Cerebellar nuclear complex (tissue), 1 donor: Measurements from ENCODE around the gene SLC35E3.
"Not testable (repeated sequence)": the region's sequence is repeated elsewhere in the genome, so short reads cannot be mapped to it uniquely, and the experiment has no call there.

Experiments used
- DNase-seq, 2 experiments: peaks; one replicate each; lab custom pipeline; 2025; lab: John Stamatoyannopoulos, UW

Gene SLC35E3

DNA sequence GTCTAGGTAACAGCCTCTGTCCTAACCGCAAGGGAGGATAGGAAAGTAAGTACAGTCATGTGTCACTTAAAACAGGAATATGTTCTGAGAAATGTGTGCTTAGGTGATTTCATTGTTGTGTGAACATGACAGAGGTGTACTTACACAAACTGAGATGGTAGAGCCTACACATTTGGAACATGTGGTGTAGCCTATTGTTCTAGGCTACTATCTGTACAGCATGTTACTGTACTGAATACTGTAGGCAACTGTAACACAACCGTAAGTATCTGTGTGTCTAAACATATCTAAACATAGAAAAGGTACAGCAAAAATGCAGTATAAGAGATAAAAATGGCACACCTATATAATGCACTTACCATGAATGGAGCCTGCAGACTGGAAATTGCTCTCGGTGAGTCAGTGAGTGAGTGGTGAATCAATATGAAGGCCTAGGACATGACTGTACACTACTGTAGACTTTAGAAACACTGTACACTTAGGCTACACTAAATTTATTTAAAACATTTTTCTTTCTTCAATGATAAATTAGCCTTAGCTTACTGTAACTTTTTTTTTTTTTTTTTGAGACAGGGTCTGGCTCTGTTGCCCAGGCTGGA lies 48.8 kb downstream of the SLC35E3 start:
- no peak for DNase-seq

DNA sequence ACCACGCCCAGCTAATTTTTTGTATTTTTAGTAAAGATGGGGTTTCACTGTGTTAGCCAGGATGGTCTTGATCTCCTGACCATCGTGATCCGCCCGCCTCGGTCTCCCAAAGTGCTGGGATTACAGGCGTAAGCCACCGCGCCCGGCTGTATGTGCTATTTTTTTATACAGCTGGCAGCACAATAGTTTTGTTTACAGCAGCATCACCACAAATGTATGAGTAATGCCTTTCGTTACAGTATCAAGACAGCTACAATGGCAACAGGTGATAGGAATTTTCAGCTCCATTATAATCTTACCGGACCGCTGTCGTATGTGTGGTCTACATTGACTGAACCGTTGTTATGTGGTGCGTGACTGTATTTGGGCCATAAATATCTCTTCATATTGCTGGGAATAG lies 50.4 kb downstream of the SLC35E3 start:
- no peak for DNase-seq

DNA sequence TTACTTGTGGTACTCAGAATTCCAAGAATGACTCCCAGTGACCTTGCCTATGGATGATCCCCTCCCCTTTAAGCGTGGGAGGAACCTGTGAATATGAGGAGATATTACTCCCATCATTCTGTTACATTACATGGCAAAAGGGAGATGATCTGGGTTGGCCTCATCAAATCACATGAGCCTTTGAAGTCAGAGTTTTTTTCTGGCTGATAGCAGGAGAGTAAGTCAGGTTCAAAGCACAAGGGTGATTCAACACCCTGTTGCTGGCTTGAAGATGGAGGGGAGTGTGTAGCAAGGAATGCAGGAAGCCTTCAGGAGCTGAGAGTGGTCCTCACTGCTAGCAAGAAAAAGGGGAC lies 52.9 kb downstream of the SLC35E3 start:
- no peak for DNase-seq

DNA sequence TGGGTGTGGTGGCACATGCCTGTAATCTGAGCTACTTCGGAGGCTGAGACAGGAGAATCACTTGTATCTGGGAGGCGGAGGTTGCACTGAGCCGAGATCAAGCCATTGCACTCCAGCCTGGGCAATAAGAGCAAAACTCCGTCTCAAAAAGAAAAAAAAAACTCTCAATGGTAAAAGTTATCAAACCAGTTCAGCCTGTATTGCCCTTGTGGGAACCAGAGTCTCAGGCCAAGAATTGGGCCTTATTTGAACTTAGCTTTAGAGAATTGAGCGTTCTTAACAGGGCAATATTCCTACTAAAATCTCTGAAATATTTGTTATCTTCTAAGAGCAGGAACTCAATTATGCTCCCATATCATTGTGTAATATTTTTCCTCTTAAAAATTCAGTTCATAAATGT lies 54.3 kb downstream of the SLC35E3 start:
- DNase-seq, result no peak

DNA sequence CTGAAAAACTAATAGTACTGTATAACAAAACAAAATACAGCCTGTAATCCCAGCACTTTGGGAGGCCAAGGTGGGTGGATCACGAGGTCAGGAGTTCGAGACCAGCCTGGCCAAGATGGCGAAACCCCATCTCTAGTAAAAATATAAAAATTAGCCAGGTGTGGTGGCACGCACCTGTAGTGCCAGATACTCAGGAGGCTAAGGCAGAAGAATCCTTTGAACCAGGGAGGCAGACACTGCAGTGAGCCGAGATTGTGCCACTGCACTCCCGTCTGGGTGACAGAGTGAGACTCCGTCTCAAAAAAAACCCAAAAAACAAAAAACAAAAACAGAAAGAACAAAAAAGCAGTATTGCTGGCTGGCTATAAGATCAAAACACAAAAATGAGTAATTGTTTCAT lies 55.1 kb downstream of the SLC35E3 start:
- not testable (repeated sequence) for DNase-seq

DNA sequence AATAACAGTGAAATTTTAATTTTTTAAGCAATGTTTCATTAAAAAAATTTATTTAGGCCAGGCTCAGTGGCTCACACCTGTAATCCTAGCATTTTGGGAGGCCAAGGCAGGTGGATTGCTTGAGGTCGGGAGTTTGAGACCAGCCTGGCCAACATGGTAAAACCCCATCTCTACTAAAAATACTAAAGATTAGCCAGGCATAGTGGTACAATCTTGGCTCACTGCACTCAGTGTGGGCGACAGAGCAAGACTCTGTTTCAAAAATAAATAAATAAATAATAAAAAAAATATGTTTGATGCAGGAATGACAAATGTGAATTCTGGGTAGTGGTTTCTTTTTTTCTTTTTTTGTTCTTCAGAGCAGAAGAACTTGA lies 56.4 kb downstream of the SLC35E3 start:
- not testable (repeated sequence) for DNase-seq

DNA sequence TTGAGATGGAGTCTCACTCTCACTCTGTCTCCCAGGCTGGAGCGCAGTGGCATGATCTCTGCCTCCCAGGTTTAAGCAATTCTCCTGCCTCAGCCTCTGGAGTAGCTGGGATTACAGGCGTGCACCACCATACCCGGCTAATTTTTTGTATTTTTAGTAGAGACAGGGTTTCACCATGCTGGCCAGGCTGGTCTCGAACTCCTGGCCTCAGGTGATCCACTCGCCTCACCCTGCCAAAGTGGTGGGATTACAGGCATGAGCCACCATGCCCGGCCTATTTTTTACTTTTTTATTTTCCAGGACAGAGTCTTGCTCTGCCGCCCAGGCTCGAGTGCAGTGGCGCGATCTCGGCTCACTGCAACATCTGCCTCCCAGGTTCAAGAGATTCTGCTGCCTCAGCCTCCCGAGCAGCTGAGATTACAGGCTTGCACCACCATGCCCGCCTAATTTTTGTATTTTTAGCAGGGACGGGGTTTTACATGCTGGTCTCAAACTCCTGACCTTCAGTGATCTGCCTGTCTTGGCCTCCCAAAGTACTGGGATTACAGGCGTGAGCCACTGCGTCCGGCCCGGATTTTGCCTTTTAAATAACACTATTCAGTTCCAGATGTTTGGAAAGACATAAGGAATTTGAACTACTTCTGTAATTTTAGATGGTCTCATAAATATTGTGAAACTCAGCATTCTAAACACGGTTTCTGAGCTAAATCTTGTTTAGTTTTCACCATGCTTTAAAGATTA lies 57.1 kb downstream of the SLC35E3 start:
- DNase-seq, result not testable (repeated sequence)

DNA sequence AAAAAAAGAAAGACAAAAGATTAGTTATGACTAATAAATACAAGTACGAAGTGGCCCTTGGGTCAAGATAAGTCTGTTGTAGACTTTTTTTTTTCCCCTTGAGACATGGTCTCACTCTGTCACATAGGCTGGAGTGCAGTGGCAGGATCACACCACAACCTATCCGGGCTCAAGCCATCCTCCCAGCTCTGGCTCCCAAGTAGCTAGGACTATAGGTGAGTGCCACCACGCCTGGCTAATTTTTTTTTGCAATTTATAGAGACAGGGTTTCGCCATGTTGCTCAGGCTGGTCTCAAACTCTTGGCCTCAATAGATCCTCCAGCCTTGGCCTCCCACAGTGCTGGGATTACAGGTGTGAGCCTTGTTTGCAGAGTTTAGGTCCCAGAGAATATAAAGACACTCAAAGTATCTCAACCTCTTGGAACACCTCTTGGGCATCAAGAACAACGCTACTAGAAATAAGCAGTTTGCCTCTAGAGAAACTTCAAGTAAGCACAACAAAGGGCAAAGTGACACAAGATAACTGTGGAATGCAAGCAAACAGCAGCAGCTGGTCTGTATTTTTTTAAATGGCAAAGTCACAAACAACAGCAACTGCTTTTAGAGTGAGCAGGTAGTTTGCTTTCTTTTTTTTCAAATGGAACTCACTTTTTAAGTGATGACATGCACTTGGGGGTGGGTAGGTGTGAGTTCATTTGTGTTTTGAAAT lies 58.1 kb downstream of the SLC35E3 start:
- DNase-seq, result no peak

DNA sequence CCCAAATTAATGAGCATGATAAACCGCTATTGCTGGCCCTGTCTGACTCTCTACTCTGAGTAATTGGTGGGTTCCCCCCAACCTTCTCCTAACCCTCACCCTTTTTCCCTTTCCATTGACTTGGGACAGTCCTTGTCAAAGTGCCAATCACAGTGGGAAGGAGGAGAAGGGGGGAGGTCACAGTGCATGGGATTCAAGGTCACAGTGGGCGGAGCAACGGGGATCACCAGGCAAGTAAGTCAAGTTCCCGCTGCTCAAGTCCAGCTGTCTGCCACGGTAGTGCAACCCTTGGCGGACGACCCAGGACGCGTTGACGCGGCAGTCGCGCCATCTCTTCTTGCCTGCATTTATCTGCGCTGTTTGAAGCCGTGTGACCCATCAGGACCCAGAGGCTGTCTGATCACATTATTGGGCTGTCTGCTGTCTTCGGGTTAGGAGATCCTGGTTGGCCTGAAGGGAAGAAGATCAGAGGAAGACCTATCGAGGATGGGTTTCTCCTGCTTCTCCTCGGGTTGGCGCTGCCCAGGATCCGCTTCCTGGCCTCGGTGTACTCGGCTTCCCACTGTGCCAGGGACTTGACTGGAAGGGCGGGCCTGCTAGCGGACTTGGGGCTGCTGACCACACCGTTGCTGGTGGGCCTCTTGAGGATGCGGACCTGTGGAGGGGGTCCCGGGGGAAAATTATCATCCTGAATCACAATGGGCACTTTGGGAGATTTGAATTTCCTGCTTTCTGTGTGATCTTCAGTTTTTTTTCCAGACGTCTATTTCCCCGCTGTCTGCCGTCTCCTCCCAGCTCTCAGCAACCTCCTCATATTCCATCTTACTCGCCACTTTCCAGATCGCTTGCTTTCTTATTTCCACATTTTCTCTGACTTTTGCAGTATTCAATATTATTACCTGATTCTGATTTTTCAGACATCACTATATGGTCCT lies 58.9 kb downstream of the SLC35E3 start:
- no peak for DNase-seq

DNA sequence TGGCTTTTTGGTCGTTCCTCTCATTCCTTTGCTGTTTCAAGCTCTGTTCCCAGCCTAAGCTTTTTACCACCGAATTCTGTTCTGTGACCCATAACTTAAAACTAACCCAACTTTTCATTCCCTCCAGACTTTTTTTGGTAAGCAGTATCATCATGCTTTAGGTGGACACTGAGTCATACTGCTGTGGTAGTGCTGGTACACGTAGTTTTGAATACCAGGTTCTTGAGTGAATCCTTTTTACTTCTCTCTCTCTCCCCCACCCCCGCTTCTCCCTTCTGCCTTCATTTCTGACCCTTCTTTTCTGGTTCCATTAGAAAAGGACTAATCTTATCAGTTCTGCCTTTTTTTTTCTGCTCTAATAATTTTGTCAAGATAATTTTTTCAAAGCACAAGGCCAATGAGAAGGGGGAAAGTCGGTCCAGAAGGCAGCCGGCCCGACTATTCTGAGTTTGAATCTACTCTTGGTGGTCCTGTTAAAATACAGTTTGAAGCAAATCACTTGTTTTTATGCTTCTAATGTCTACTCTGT lies 59.7 kb downstream of the SLC35E3 start:
- no peak for DNase-seq

DNA sequence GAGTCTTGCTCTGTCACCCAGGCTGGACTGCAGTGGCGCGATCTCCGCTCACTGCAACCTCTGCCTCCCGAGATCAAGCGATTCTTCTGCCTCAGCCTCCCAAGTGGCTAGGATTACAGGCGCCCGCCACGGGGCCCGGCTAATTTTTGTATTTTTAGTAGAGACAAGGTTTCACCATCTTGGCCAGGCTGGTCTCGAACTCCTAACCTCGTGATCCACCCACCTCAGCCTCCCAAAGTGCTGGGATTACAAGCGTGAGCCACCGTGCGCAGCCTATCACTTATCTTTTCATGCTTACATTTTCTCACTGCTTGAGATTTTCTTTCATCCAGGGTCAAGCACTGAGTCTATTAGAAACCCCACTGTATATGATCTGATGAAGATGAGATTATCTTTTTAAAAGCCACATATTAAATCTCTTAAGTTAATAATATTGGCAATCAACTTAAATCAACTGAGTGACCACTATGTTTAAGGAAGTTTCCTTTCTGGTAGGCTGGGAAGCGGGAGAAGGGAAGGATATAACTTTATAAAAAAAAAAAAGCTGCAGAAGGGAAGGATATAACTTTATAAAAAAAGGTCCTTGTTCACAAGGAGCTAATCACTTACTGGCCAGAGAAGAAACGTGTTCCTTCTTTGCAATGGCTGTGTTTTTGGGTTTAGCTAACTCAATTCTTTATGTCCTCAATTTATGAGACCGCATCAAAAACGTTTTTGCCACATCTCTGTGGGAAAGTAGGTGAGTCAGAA lies 60.7 kb downstream of the SLC35E3 start:
- no peak for DNase-seq

DNA sequence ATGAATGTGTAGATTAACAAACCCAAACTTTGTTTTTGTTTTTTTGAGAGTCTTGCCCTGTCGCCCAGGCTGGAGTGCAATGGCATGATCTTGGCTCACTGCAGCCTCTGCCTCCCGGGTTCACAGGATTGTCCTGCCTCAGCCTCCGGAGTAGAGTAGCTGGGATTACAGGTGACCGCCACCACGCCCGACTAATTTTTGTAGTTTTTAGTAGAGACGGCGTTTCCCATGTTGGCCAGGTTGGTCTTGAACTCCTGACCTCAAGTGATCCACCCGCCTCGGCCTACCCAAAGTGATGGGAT lies 61.2 kb downstream of the SLC35E3 start:
- DNase-seq, result not testable (repeated sequence)

DNA sequence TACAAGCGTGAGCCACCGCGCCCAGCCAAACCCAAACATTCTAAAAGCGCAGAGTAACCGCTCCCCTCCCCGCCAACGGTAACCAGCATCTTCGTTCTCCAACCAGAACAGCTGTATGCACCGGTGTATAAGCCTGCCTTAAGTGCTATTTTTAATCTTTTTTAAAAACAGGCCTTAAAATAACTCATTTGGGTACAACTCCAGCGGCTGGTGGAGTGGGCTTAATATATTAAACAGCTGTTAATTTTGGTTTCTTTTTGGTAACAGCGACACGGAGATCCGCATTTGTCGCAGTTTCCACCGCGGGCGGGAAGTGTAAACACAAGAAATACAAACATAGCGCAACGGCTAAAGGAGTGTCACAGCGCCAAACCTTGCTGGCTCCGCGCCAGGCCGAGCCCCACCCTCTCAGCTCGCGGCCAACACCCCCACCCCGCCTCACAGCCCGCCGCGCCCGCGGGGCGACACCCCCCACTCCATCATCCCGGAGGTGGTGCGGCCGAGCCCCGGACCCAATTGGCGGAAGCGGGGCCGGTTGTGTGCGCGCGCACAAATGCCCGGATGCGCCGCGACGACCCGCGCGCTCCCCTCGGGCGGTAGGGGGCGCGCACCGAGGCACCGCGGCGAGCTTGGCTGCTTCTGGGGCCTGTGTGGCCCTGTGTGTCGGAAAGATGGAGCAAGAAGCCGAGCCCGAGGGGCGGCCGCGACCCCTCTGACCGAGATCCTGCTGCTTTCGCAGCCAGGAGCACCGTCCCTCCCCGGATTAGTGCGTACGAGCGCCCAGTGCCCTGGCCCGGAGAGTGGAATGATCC lies 61.8 kb downstream of the SLC35E3 start, which contains the start of gene MDM2:
TSS of gene MDM2 (plus strand) at position 602 of the 812 bp plus-strand sequence. CDS start 301 bp downstream, outside the sequence.
- DNase-seq, result peak in 1 of 2 experiments; percentile 54

DNA sequence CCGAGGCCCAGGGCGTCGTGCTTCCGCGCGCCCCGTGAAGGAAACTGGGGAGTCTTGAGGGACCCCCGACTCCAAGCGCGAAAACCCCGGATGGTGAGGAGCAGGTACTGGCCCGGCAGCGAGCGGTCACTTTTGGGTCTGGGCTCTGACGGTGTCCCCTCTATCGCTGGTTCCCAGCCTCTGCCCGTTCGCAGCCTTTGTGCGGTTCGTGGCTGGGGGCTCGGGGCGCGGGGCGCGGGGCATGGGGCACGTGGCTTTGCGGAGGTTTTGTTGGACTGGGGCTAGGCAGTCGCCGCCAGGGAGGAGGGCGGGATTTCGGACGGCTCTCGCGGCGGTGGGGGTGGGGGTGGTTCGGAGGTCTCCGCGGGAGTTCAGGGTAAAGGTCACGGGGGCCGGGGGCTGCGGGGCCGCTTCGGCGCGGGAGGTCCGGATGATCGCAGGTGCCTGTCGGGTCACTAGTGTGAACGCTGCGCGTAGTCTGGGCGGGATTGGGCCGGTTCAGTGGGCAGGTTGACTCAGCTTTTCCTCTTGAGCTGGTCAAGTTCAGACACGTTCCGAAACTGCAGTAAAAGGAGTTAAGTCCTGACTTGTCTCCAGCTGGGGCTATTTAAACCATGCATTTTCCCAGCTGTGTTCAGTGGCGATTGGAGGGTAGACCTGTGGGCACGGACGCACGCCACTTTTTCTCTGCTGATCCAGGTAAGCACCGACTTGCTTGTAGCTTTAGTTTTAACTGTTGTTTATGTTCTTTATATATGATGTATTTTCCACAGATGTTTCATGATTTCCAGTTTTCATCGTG lies 62.6 kb downstream of the SLC35E3 start:
- no peak for DNase-seq

DNA sequence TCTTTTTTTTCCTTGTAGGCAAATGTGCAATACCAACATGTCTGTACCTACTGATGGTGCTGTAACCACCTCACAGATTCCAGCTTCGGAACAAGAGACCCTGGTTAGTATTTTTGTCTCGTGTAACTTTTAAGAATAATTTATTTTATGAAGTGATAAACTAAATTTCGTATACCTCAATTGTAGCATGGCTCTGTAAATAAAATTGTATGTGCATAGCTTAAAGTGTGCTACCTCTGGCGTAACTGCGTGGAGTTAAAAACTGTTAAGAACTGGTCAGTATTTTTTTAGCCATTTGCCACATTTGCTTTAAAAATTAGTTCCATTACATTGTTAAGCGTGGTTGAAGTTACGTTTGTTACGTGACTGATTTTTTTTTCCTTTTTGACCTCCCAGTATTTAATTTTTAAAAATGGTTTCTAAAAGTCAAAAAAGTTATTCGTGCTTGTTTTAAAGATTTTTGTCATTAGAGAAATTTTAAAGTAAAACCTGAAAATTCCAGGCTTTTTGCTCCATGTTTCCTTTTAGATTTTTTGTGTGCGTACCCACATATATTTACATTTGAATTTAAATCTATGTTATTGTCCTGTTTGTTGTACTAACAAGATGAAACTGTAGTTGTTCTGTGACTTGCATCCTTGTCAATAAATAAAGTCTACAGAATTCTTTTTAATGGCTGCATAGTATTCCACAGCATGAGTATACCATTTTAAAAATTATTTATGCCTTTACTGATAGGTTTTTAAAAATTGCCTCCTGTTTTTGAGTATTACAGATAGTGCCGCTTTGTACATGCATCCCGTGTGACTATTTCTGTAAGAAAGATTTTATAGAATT lies 63.4 kb downstream of the SLC35E3 start:
- DNase-seq, result no peak

DNA sequence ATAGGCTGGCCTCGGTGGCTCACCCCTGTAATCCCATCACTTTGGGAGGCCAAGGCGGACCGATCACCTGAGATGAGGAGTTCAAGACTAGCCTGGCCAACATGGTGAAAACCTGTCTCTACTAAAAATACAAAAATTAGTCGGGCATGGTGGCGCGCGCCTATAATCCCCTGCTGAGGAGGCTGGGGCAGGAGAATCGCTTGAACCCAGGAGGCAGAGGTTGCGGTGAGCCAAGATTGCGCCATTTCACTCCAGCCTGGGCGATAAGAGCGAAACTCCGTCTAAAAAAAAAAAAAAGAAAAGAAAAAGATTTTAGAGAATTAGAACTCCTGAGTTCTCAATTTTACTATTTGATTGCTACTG lies 64.0 kb downstream of the SLC35E3 start:
- not testable (repeated sequence) for DNase-seq

DNA sequence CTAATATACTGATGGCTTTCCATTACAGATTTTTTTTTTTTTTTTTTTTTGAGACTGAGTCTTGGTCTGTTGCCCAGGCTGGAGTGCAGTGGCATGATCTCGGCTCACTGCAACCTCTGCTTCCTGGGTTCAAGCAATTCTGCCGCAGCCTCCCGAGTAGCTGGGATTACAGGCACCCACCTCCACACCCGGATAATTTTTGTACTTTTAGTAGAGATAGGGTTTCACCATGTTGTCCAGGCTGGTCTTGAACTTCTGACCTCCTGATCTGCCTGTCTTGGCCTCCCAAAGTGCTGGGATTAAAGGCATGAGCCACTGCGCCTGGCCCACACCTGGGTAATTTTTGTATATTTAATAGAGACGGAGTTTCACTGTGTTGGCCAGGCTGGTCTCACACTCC lies 65.6 kb downstream of the SLC35E3 start:
- DNase-seq, result not testable (repeated sequence)

DNA sequence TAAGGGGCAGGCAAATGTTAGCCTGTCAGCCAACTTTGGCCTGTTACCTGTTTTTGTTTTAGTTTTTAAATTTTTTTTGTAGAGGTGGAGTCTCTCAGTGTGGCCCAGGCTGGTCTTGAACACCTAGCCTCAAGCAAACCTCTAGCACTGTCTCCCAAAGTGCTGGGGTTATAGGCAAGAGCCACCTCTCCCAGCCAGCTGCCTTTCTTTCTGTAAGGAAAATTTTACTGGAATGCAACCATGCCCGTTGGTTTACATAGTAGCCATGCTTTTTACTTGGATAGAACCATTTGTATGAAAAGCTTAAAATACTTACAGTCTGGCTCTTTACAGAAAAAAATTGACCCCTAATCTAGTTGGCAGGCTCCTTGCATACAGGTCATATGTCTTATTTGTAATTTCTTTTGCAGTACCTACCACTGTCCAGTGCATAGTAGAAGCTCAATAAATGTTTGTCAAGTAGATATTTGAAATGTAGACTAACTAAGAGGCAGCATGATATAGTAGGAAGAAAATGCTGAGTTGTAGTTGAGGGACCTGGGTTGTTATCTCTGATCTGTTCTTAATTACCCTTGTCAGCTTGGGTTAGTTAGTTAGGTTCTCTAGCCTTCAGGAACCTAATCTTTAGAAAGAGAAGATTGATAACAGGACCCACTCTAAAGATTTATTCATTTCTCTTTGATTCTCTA lies 66.7 kb downstream of the SLC35E3 start:
- DNase-seq, result no peak
